Myocyte (in vitro differentiated cells): ENCODE measurements around the gene SCN4B. TPM values are rescaled to one million over a fixed set of nuclear protein-coding genes. Genes with fewer than 3 reads are reported as not detected.
A peak's percentile ranks its signal among the peaks of the same experiment; 100 is the strongest.

Experiments
- DNase-seq: peaks from one replicate; pipeline ENCODE4 v3.0.0-alpha.2; 2012; ENCODE audit warnings: low read depth
- total RNA-seq: library from RNA; depleted of rRNA; stranded (reverse); fragments of >200 nt; gene quantifications from 2 replicates; pipeline ENCODE4 v1.2.3, GENCODE V29; 2014

SCN4B gene
- total RNA-seq, 1 donor from 2014 or later: not detected

GRCh38 chr11:118132385-118133151 is 20.1 kb downstream of the SCN4B start:
- no peak for DNase-seq

GRCh38 chr11:118129471-118130172 is 23.0 kb downstream of the SCN4B start:
- no peak for DNase-seq

DNA sequence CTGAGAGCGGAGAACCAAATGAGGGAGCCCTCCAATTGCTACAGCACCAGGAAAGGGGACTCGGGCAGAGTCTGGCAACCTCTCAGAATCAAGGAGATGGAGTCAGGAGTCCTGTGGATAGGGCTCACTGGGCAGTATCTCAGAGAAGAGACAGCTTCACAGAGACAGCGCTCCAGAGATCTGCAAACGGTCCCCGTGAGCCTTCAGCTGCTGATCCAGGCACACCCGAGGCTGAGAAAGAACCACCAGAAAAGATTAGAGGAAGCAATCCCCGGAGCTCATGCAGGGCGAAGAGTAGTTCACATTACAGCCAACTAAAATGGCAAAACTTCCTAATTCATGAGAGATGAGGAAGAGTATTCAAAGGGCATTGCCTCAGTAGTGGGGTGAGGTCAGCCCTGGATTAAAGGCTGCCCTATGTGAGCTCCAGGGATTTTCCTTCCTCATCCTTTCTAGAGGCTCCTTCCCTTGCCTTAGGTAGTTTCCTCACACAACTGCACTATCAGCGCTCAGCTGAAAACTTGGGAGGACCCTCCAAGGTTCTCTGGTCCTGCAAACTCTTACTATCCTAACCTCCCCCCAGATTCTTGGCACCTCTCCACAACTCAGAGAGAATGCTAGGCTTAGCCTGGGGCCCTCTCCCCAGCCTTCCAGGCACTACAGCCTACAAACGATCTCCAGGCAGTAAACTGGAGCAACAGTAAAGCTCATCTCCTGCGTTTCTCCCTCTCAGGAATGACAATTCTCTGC is 23.7 kb downstream of the SCN4B start:
- DNase-seq: no peak

- no peak for DNase-seq
These were observed 24.3 kb downstream of the SCN4B start for GRCh38 chr11:118128310-118128709.

DNA sequence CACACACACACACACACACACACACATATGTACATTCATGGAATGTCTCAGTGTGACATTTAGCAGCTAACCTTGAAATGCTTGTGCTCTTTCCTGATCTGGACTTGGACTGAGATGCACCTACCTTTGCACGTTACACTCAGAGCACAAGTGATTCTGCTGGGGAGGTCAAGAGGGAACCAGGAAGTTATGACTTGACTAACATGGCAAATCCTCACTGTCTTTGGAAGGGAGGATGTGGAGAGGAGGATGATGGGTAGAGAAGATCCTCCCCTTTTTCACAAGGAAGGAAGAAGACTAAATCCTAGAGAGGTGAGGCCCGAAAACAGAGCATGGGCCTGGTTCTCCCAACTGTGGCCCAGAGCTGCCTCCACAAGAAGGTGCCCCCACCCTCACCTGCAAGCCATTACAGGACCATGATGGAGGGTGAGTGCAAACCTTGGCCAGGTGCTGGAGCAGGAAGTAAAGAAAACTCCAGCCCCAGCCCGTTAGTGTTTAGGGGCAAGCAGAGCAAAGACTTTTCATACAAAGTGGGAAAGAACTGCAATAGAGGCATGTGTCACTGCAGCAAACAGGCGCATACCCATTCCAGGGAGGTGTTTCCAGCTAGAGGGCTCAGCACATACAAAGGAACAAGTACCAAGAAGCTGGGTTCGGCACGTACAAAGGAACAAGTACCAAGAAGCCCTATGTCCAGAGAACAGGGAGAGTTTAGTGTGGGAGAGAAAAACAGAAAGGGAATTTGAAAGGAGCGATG is 26.4 kb downstream of the SCN4B start:
- no peak for DNase-seq

DNA sequence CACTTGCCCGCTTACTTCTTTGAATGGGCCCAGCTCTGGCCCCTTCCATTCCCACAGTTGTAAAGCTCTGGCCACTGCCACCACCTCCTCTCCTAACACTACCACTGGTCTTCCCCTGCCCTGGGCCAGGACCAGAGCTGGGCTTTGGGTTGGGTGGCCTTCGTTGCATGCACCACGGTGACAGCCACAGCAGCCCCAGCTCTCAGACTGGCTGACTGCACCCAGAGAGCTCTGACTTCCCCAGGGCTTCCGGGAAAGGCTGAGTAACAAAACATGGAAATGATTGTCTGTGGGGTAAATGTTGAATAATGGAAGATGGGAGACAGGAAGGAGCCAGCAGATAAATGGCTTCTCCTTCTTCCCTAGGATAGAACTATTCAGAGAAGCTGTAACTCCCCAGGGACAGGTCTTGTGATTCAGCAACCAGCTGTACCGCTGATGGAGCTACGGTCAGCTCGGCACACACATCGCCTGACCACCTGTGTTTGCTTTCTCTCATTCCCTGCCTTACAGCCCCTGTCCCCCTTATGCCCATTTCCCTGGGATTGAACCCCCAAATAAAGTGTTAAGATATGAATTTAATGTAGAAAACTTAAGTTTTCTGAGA is 27.6 kb downstream of the SCN4B start:
- DNase-seq: peak; percentile 7

DNA sequence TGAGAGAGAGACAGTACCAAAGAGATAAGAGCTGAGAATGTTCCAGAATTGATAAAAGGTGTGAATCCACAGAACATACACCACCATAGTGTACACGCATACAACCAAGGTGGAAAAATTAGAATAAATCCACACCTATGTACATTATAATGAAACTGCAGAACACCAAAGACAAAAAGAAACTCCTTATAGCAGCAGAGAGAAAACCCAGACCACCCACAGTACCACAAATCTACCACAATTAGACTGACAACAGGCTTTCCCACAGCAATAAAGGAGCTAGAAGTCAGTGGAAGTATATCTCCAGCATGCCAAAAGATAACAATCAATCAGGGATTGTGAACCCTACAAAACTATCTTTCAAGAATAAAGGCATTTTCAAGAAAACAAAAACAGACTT is 31.8 kb downstream of the SCN4B start:
- DNase-seq: no peak

GRCh38 chr11:118117790-118118601 is 34.6 kb downstream of the SCN4B start:
- no peak for DNase-seq

- DNase-seq: no peak
These were observed 37.6 kb downstream of the SCN4B start for GRCh38 chr11:118115048-118115447.

GRCh38 chr11:118114266-118114665 is 38.4 kb downstream of the SCN4B start:
- no peak for DNase-seq

- no peak for DNase-seq
These were observed 39.8 kb downstream of the SCN4B start for GRCh38 chr11:118112711-118113430.

DNA sequence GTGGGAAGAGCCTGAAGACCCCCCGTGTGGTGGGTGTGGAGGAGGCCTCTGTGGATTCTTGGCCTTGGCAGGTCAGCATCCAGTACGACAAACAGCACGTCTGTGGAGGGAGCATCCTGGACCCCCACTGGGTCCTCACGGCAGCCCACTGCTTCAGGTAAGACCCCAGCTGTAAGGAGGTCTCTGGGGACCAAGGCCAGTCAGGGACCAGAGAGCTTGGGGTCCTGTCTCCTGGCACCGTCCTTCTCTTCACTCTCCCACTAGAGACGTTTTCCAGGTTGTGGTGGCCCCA is 40.9 kb downstream of the SCN4B start:
- DNase-seq: no peak

GRCh38 chr11:118111019-118111743 is 41.4 kb downstream of the SCN4B start:
- no peak for DNase-seq

DNA sequence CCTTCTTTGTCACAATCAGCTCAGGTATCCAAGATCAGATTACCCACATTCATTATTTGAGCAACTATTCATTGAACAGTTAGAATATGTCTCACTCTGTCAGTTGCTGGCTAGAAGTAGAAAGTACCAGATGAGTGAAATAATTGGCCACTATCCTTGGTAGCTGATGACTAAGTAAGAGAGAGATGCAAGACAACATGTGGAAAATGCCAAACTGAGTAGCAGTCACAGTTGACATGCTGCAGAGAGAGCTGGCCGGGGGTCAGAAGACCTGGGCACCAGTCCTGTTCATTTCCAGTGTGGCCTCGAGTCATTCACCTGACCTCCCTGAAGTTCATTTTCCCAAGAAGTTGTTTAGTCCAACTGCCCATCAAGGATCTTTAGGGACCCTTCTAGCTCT is 43.4 kb downstream of the SCN4B start:
- DNase-seq: no peak

GRCh38 chr11:118108513-118108912 is 44.1 kb downstream of the SCN4B start:
- DNase-seq: no peak

- DNase-seq: no peak
These were observed 45.8 kb downstream of the SCN4B start for GRCh38 chr11:118106789-118107335.

GRCh38 chr11:118105657-118106305 is 46.8 kb downstream of the SCN4B start:
- DNase-seq: no peak

DNA sequence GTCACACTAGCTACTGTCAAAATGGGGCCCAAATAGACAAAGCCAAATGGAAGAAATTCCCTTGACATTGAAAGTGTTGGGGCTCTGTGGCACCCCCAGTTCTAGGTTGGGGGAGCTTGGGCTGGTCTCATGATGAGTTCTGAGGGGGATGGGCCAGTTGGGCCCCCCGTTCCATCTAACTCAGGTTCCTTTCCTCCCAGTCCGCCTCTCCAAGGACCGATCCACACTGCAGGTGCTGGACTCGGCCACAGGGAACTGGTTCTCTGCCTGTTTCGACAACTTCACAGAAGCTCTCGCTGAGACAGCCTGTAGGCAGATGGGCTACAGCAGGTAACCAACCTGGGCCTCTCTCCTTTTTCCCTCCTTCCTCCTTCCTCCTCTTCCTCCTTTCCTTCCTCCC is 48.1 kb downstream of the SCN4B start:
- no peak for DNase-seq
